Neural cell (in vitro differentiated cells): ENCODE measurements around the gene TRPM3.

Experiments used
- EP300 ChIP-seq: fragments of 450-650 bp; conservative IDR thresholded peaks from 2 replicates; pipeline ENCODE4 v1.6.1; 2014; ENCODE audit warnings: antibody characterized with exemption, mild to moderate bottlenecking, moderate library complexity; ENCODE audit not compliant: poor library complexity, severe bottlenecking
- EZH2 ChIP-seq: fragments of 200-600, 300-800 bp; shearing (Covaris generic), sonication (generic); IDR thresholded peaks from 2 replicates; pipeline ENCODE4 v1.6.1; 2014; ENCODE audit warnings: antibody characterized with exemption, low read length, borderline replicate concordance, mild to moderate bottlenecking; ENCODE audit not compliant: insufficient read depth, poor library complexity, severe bottlenecking
- MXI1 ChIP-seq: fragments of 450-650 bp; conservative IDR thresholded peaks from 2 replicates; pipeline ENCODE4 v1.6.1; 2014; ENCODE audit warnings: antibody characterized with exemption, mild to moderate bottlenecking; ENCODE audit not compliant: poor library complexity, severe bottlenecking
- POLR2AphosphoS5 ChIP-seq: IDR thresholded peaks from 2 replicates; pipeline ENCODE4 v1.6.1; 2012
- RAD21 ChIP-seq: fragments of 450-650 bp; conservative IDR thresholded peaks from 2 replicates; pipeline ENCODE4 v1.6.1; 2014; ENCODE audit warnings: antibody characterized with exemption, mild to moderate bottlenecking, moderate library complexity
- SMC3 ChIP-seq: fragments of 450-650 bp; conservative IDR thresholded peaks from 2 replicates; pipeline ENCODE4 v1.6.1; 2014; ENCODE audit warnings: antibody characterized with exemption, mild to moderate bottlenecking, moderate library complexity; ENCODE audit not compliant: poor library complexity
- TF ChIP-seq, protein P1 (sequence below): fragments of 450-650 bp; IDR thresholded peaks from 2 replicates; pipeline ENCODE4 v1.5.1; 2014; ENCODE audit warnings: antibody characterized with exemption, mild to moderate bottlenecking, moderate library complexity; ENCODE audit not compliant: poor library complexity, severe bottlenecking

DNA sequence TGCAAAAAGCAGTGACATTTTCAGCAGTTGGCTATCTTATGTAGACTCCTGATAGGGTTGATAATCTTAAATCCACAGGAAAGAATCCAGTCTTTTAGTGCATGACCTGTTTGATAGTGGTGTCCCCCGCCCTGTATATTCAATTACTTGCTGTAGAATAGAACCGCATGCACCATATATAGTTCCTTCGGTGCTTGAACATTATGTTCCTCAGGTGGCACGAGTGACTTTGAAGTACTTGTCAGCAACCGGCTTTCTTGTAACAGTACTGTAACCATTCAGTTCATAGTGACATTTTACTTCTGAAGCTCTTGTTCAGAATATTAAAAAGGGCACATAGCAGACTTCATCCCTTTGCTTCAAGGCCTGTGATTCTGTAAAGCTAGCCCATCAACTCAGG is 543.8 kb downstream of the TRPM3 start:
- TF ChIP-seq, protein P1, sequence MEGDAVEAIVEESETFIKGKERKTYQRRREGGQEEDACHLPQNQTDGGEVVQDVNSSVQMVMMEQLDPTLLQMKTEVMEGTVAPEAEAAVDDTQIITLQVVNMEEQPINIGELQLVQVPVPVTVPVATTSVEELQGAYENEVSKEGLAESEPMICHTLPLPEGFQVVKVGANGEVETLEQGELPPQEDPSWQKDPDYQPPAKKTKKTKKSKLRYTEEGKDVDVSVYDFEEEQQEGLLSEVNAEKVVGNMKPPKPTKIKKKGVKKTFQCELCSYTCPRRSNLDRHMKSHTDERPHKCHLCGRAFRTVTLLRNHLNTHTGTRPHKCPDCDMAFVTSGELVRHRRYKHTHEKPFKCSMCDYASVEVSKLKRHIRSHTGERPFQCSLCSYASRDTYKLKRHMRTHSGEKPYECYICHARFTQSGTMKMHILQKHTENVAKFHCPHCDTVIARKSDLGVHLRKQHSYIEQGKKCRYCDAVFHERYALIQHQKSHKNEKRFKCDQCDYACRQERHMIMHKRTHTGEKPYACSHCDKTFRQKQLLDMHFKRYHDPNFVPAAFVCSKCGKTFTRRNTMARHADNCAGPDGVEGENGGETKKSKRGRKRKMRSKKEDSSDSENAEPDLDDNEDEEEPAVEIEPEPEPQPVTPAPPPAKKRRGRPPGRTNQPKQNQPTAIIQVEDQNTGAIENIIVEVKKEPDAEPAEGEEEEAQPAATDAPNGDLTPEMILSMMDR = no peak
- no peak for TF ChIP-seq EP300
- no peak for TF ChIP-seq POLR2AphosphoS5
- no peak for TF ChIP-seq EZH2
- no peak for TF ChIP-seq RAD21
- no peak for TF ChIP-seq MXI1
- TF ChIP-seq SMC3 = no peak
